CD4-positive, alpha-beta T cell treated with Interleukin-15 for 1 hour (primary cell): ENCODE results near the gene CRYL1.

Experiments used
- DNase-seq: peaks from one replicate; pipeline ENCODE4 v3.0.0-alpha.2; 2020

The CRYL1 gene

GRCh38 chr13:20525601-20526544 lies at the start of gene CRYL1:
TSS of gene CRYL1 (minus strand) at chr13:20525857. CDS start at chr13:20525794, 63 bp downstream.
- peak; percentile 71 for DNase-seq

GRCh38 chr13:20573636-20574035 lies 48.0 kb upstream of the CRYL1 start:
- DNase-seq, result no peak

- no peak for DNase-seq
Measured at GRCh38 chr13:20573186-20573585, 47.5 kb upstream of the CRYL1 start.

GRCh38 chr13:20571676-20572075 lies 46.0 kb upstream of the CRYL1 start:
- DNase-seq, result no peak

- no peak for DNase-seq
Measured at GRCh38 chr13:20570517-20570916, 44.9 kb upstream of the CRYL1 start.

- no peak for DNase-seq
Measured at GRCh38 chr13:20567881-20568528, 42.3 kb upstream of the CRYL1 start.

GRCh38 chr13:20566898-20567874 lies 41.5 kb upstream of the CRYL1 start, which contains the start of gene IFT88:
TSS of gene IFT88 (plus strand) at chr13:20567157. CDS start at chr13:20574386, 7,229 bp downstream.
- DNase-seq, result peak; percentile 78

GRCh38 chr13:20566468-20566897 lies 40.8 kb upstream of the CRYL1 start:
- DNase-seq, result no peak

GRCh38 chr13:20565115-20565736 lies 39.6 kb upstream of the CRYL1 start:
- no peak for DNase-seq

- no peak for DNase-seq
Measured at GRCh38 chr13:20561741-20562140, 36.1 kb upstream of the CRYL1 start.

GRCh38 chr13:20559659-20560356 lies 34.2 kb upstream of the CRYL1 start:
- no peak for DNase-seq

- no peak for DNase-seq
Measured at GRCh38 chr13:20558982-20559381, 33.3 kb upstream of the CRYL1 start.

- DNase-seq, result no peak
Measured at GRCh38 chr13:20553311-20553710, 27.7 kb upstream of the CRYL1 start.

GRCh38 chr13:20550799-20551198 lies 25.1 kb upstream of the CRYL1 start:
- DNase-seq, result no peak

GRCh38 chr13:20547479-20547908 lies 21.8 kb upstream of the CRYL1 start:
- no peak for DNase-seq

GRCh38 chr13:20546556-20546955 lies 20.9 kb upstream of the CRYL1 start:
- DNase-seq, result no peak

GRCh38 chr13:20544201-20544923 lies 18.7 kb upstream of the CRYL1 start:
- no peak for DNase-seq

- no peak for DNase-seq
Measured at GRCh38 chr13:20536992-20537391, 11.3 kb upstream of the CRYL1 start.

- DNase-seq, result no peak
Measured at GRCh38 chr13:20534038-20534608, 8.5 kb upstream of the CRYL1 start.

- DNase-seq, result peak; percentile 22
Measured at GRCh38 chr13:20528452-20528851, 2.8 kb upstream of the CRYL1 start.
